GM10248 (cell line): Measurements from ENCODE around the gene ITGA5.

Source experiments
- CTCF ChIA-PET: fragments of 300-600 bp; sonication (Branson Sonifier 250); formaldehyde crosslinking; extraction: SDS; loops from one replicate; lab custom pipeline; 2021; ENCODE audit warnings: antibody characterized with exemption; lab: Yijun Ruan, JAX
- POLR2A ChIA-PET: fragments of 350-650 bp; sonication (Branson Sonifier 250); formaldehyde crosslinking; extraction: SDS; loops from one replicate; lab custom pipeline; 2020; ENCODE audit warnings: antibody characterized with exemption; lab: Yijun Ruan, JAX
- DNase-seq: peaks from one replicate; pipeline ENCODE4 v3.0.0; 2012; ENCODE audit errors: extremely low spot score
- TF ChIP-seq, protein P1 (sequence below): IDR thresholded peaks from 2 replicates; pipeline ENCODE4 v1.5.1; 2012; ENCODE audit warnings: mild to moderate bottlenecking, low read depth; ENCODE audit errors: extremely low read depth, missing control alignments, control extremely low read depth

ITGA5 gene

DNA sequence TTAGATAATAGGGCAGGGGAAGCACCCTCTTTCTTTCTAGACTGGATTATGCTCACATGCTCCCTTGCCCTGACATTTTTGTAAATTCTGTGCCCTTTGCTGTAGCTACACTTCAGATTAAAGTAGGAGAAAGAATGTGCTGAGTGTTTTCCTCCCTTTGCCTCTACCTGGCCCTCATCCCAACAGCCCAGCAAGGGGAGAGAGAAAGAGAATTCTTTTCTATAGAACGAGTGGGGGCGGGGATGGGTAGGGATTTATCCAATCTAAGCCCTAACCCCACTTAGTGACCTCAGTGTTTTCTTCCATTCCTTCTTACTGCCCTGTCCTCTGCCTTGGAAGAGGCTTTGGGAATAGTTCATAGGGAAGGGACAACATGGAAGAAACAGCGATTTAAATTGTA lies 68.3 kb downstream of the ITGA5 start:
- TF ChIP-seq, protein P1, sequence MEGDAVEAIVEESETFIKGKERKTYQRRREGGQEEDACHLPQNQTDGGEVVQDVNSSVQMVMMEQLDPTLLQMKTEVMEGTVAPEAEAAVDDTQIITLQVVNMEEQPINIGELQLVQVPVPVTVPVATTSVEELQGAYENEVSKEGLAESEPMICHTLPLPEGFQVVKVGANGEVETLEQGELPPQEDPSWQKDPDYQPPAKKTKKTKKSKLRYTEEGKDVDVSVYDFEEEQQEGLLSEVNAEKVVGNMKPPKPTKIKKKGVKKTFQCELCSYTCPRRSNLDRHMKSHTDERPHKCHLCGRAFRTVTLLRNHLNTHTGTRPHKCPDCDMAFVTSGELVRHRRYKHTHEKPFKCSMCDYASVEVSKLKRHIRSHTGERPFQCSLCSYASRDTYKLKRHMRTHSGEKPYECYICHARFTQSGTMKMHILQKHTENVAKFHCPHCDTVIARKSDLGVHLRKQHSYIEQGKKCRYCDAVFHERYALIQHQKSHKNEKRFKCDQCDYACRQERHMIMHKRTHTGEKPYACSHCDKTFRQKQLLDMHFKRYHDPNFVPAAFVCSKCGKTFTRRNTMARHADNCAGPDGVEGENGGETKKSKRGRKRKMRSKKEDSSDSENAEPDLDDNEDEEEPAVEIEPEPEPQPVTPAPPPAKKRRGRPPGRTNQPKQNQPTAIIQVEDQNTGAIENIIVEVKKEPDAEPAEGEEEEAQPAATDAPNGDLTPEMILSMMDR: no peak
- no peak for DNase-seq
- CTCF ChIA-PET: interaction anchor here (0.8 to 5.4 kb wide), 5 partner anchors 9 to 99 kb away, joined by 3 to 46 read pairs (median 3); no protein-coding TSS in a partner anchor
- POLR2A ChIA-PET: no interaction called here

DNA sequence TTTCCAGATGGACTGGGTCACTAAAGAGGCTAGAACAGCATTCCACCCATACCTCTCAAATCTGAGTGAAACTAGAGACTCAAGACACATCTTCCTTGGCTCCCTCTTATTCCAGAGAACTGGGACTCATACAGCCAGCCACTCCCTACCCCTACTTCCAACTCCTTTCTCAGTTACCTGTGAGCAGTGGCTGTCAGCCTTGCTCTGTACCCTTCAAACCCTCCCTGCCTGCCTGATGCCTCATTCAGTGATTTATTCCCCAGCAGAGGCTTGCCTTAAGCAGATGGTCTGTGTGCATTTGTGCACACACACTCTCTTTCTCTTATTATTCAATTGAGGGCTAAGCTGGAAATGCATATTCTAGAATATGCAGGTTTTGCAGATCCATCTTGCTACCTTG lies 69.4 kb downstream of the ITGA5 start:
- no peak for DNase-seq
- TF ChIP-seq, protein P1: no peak
- POLR2A ChIA-PET: no interaction called here
- CTCF ChIA-PET: interaction anchor here (1.6 to 5.4 kb wide), 3 partner anchors 9 to 31 kb away, joined by 5 to 46 read pairs (median 6); no protein-coding TSS in a partner anchor

DNA sequence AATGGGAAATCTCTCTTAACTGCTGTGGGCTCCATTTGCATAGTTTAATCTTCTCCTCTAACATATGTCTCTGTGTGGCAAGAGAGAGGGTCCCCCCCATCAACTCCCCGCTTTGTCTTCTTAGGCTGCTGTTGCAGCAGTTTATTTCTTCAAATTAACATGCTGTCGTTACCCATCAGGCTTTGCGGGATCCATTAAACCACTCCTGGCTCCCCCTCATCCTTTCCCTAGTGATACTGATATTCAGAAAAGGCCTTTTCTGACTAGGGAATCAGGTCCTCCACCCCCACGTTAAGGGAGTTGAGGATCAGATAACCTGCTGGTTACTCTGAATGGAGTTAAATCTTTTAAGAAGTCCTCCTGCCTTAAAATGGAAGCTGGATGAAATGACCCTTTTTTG lies 70.0 kb downstream of the ITGA5 start:
- TF ChIP-seq, protein P1: no peak
- CTCF ChIA-PET: interaction anchor here (1.6 to 5.4 kb wide), 2 partner anchors 10 to 13 kb away, joined by 6 to 46 read pairs; no protein-coding TSS in a partner anchor
- DNase-seq: no peak
- POLR2A ChIA-PET: no interaction called here
